ENCODE data around the gene ZNF655.
"Not testable (repeated sequence)": the region's sequence is repeated elsewhere in the genome, so short reads cannot be mapped to it uniquely, and the experiment has no call there.

Gene ZNF655

GRCh38 chr7:99560834-99561736 is 2.6 kb downstream of the ZNF655 start:
- DNase-seq, result no peak

GRCh38 chr7:99561737-99562051 is 3.3 kb downstream of the ZNF655 start:
- no peak for DNase-seq

- DNase-seq, result no peak
These were observed 3.8 kb downstream of the ZNF655 start for GRCh38 chr7:99562114-99562784.

- no peak for DNase-seq
These were observed 4.4 kb downstream of the ZNF655 start for GRCh38 chr7:99562832-99563231.

GRCh38 chr7:99563650-99564049 is 5.2 kb downstream of the ZNF655 start:
- no peak for DNase-seq

GRCh38 chr7:99568770-99569169 is 10.3 kb downstream of the ZNF655 start:
- DNase-seq, result not testable (repeated sequence)

- DNase-seq, result no peak
These were observed 13.3 kb downstream of the ZNF655 start for GRCh38 chr7:99571768-99572167.

GRCh38 chr7:99573257-99573656 is 14.8 kb downstream of the ZNF655 start:
- DNase-seq, result no peak

- no peak for DNase-seq
These were observed 17.8 kb downstream of the ZNF655 start for GRCh38 chr7:99576251-99576650.

GRCh38 chr7:99579281-99579955 is 21.0 kb downstream of the ZNF655 start:
- DNase-seq, result no peak

GRCh38 chr7:99579956-99580777 is 21.7 kb downstream of the ZNF655 start:
- DNase-seq, result peak; percentile 44 to 89 (median 80)

GRCh38 chr7:99580778-99581332 is 22.4 kb downstream of the ZNF655 start:
- not testable (repeated sequence) for DNase-seq

GRCh38 chr7:99588868-99589267 is 30.4 kb downstream of the ZNF655 start:
- DNase-seq, result no peak

GRCh38 chr7:99594948-99595745 is 36.7 kb downstream of the ZNF655 start:
- DNase-seq, result no peak

- DNase-seq, result no peak
These were observed 38.0 kb downstream of the ZNF655 start for GRCh38 chr7:99596408-99596955.

- no peak for DNase-seq
These were observed 39.5 kb downstream of the ZNF655 start, which contains the start of gene TMEM225B for GRCh38 chr7:99597762-99598501. TMEM225B (plus strand) TSS chr7:99598267; CDS start chr7:99604389, 6,122 bp downstream.

GRCh38 chr7:99599836-99600235 is 41.4 kb downstream of the ZNF655 start:
- DNase-seq, result no peak

GRCh38 chr7:99601656-99602310 is 43.3 kb downstream of the ZNF655 start:
- no peak for DNase-seq

- no peak for DNase-seq
These were observed 47.1 kb downstream of the ZNF655 start for GRCh38 chr7:99605527-99605926.

- DNase-seq, result no peak
These were observed 48.1 kb downstream of the ZNF655 start for GRCh38 chr7:99606531-99606930.

Measured in NCI-H1417 (cell line).